Muscle layer of duodenum (tissue), 2 donors: ENCODE results near the gene CAMTA2.

ENCODE experiments used
- H3K27ac ChIP-seq: one replicate; pipeline ENCODE4 v1.7.0; 2013; ENCODE audit warnings: mild to moderate bottlenecking, low read length
- H3K27me3 ChIP-seq: one replicate; pipeline ENCODE4 v1.7.0; 2013; ENCODE audit warnings: low read depth, mild to moderate bottlenecking, control low read depth, low read length
- H3K36me3 ChIP-seq, 2 donors: one replicate each; pipeline ENCODE4 v1.7.0; 2013; ENCODE audit warnings: low read length in 2 of 2, control low read depth in 1 of 2, mild to moderate bottlenecking in 1 of 2; ENCODE audit not compliant: insufficient read depth in 2 of 2, control insufficient read depth in 1 of 2
- H3K4me1 ChIP-seq, 2 donors: one replicate each; pipeline ENCODE4 v1.7.0; 2013; ENCODE audit warnings: low read length in 2 of 2, mild to moderate bottlenecking in 2 of 2, control low read depth in 1 of 2, moderate library complexity in 1 of 2; ENCODE audit not compliant: insufficient read depth in 2 of 2, control insufficient read depth in 1 of 2
- H3K4me3 ChIP-seq, 2 donors: one replicate each; pipeline ENCODE4 v1.7.0; 2013; ENCODE audit warnings: low read length in 2 of 2, low read depth in 1 of 2, mild to moderate bottlenecking in 1 of 2
- H3K9me3 ChIP-seq, 2 donors: one replicate each; pipeline ENCODE4 v1.7.0; 2013; ENCODE audit warnings: low read length in 2 of 2, control low read depth in 1 of 2, mild to moderate bottlenecking in 1 of 2; ENCODE audit not compliant: control insufficient read depth in 1 of 2
- donor health status: healthy.

The CAMTA2 gene

DNA sequence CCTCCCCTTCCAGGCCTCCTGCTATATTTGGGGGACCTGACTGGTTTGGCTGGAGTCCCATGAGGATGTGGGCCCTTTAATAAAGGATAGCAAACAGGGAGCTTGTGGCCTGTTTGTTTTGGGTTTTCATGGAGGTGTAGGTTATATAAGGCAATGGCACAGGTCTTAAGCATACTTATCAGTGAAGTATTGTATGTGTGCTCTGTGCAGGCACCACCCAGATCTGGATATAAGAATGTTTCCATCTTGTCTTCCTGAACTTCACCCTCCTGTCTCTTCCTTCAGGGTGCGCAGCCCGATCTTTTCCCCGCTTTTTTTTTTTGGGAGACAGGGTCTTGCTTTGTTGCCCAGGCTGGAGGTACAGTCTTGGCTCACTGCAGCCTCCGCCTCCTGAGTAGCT is 37.1 kb upstream of the CAMTA2 start:
- Histone ChIP-seq H3K36me3 (peaks cover 9 to 50% of the 10 kb centered on the region in 2 donors), H3K4me3 (no peak overlapping the region), H3K27me3 (no peaks in the 10 kb centered on the region), H3K9me3 (no peaks in the 10 kb centered on the region), H3K4me1 (no peaks in the 10 kb centered on the region), H3K27ac (no peak overlapping the region)

DNA sequence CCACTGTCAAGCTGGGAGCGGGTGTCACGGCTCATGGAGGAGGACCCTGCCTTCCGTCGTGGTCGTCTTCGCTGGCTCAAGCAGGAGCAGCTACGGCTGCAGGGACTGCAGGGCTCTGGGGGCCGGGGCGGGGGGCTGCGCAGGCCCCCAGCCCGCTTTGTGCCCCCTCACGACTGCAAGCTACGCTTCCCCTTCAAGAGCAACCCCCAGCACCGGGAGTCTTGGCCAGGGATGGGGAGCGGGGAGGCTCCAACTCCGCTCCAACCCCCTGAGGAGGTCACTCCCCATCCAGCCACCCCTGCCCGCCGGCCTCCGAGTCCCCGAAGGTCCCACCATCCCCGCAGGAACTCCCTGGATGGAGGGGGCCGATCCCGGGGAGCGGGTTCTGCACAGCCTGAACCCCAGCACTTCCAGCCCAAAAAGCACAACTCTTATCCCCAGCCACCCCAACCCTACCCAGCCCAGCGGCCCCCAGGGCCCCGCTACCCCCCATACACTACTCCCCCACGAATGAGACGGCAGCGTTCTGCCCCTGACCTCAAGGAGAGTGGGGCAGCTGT is 36.2 kb upstream of the CAMTA2 start:
- no peaks in the 10 kb centered on the region for H3K4me1 ChIP-seq
- no peaks in the 10 kb centered on the region for H3K9me3 ChIP-seq
- no peak overlapping the region for H3K27ac ChIP-seq
- peaks cover 18 to 60% of the 10 kb centered on the region in 2 donors for H3K36me3 ChIP-seq
- no peaks in the 10 kb centered on the region for H3K27me3 ChIP-seq
- H3K4me3 ChIP-seq = no peak overlapping the region

DNA sequence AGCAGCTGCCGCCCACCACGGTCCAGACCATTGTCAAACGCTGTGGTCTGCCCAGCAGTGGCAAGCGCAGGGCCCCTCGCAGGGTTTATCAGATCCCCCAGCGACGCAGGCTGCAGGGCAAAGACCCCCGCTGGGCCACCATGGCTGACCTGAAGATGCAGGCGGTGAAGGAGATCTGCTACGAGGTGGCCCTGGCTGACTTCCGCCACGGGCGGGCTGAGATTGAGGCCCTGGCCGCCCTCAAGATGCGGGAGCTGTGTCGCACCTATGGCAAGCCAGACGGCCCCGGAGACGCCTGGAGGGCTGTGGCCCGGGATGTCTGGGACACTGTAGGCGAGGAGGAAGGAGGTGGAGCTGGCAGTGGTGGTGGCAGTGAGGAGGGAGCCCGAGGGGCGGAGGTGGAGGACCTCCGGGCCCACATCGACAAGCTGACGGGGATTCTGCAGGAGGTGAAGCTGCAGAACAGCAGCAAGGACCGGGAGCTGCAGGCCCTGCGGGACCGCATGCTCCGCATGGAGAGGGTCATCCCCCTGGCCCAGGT is 34.8 kb upstream of the CAMTA2 start:
- Histone ChIP-seq H3K27ac (no peak overlapping the region), H3K27me3 (no peaks in the 10 kb centered on the region), H3K4me3 (no peak overlapping the region), H3K4me1 (no peaks in the 10 kb centered on the region), H3K36me3 (peaks cover 19 to 71% of the 10 kb centered on the region in 2 donors), H3K9me3 (no peaks in the 10 kb centered on the region)

DNA sequence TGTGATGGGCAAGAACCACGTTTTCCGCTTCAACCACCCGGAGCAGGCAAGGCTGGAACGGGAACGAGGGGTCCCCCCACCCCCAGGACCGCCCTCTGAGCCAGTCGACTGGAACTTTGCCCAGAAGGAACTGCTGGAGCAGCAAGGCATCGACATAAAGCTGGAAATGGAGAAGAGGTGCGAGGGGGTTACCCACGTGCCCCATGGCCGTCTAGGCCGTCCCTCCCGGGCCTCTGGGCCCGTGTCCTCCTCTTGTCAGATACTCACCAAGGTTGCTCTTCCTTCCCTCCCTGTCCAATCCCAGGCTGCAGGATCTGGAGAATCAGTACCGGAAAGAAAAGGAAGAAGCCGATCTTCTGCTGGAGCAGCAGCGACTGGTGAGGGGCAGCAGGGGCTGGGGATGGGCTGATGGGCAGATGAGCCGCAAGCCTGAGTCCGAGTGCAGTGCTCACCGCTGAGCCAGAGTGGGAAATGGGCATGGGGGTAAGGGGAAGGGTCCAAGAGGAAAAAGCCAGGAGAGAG is 33.1 kb upstream of the CAMTA2 start:
- Histone ChIP-seq H3K27ac (no peak overlapping the region), H3K4me1 (no peaks in the 10 kb centered on the region), H3K4me3 (no peak overlapping the region), H3K36me3 (peaks cover 23 to 75% of the 10 kb centered on the region in 2 donors), H3K9me3 (no peaks in the 10 kb centered on the region), H3K27me3 (no peaks in the 10 kb centered on the region)

DNA sequence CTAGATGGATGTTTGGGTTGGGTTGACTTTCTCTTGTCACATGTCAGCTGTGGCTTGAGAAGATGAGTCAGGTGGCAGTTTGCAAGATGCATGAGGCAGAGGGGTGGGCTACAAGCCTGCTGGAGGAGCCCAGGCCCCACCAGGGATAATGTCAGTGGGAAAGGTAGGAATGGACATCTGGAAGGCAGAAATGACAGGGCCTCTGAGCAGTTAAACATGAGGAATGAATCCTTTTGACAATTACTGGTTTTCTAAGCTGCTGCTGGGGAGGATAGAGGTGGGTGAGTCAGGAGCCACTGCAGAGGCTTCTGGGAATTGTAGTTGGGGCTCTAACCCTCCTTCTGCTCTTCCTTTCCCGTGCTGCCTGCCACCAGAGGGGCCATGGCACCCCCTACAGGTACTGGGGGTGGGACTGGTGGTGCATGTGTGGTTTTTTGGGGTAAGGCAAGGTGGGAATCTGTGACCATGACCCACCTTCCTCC is 32.0 kb upstream of the CAMTA2 start:
- Histone ChIP-seq H3K4me3 (no peak overlapping the region), H3K27me3 (no peaks in the 10 kb centered on the region), H3K4me1 (no peaks in the 10 kb centered on the region), H3K27ac (no peak overlapping the region), H3K9me3 (no peaks in the 10 kb centered on the region), H3K36me3 (peaks cover 28 to 78% of the 10 kb centered on the region in 2 donors)

DNA sequence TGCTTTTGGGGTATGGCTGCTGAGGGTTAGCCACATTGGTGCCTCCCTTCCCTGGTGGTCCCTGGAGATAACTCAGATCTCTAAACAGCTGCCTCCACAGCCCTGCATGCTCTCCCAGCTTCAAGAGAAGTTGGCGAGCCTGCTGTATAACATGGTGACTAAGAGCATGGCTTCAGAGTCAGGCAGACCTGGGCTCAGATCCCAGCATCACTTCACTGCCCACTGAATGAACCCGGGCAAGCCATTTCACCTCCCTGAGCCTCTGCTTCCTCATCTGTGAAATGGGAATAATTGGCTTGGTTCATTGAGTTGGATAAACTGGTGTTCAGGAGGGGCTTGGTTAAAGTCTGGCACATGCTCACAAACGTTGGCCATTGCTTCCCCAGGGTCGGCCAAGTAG is 26.9 kb upstream of the CAMTA2 start:
- Histone ChIP-seq H3K9me3 (no peaks in the 10 kb centered on the region), H3K36me3 (peaks cover 32 to 71% of the 10 kb centered on the region in 2 donors), H3K4me3 (no peak overlapping the region), H3K27me3 (no peaks in the 10 kb centered on the region), H3K4me1 (no peaks in the 10 kb centered on the region), H3K27ac (no peak overlapping the region)

DNA sequence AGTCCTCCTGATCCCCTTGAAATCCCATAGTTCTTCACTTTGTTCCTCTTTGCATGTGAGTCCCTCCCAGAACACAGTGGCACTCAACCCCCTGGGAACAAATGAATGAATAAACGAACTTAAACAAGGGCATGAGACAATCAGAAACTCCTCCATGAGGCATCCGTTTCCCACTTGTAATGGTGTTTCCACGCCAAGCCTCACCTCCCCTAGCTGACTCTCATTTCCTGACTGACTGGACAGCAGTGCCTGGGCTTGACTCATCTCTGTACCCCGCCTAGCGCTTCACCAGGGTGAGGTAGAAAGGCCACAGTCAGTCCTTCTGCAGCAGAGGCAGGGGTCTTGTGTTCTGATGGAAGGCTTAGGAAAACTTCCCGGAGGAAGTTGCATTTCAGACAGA is 24.5 kb upstream of the CAMTA2 start:
- peaks cover 44 to 75% of the 10 kb centered on the region in 2 donors for H3K36me3 ChIP-seq

DNA sequence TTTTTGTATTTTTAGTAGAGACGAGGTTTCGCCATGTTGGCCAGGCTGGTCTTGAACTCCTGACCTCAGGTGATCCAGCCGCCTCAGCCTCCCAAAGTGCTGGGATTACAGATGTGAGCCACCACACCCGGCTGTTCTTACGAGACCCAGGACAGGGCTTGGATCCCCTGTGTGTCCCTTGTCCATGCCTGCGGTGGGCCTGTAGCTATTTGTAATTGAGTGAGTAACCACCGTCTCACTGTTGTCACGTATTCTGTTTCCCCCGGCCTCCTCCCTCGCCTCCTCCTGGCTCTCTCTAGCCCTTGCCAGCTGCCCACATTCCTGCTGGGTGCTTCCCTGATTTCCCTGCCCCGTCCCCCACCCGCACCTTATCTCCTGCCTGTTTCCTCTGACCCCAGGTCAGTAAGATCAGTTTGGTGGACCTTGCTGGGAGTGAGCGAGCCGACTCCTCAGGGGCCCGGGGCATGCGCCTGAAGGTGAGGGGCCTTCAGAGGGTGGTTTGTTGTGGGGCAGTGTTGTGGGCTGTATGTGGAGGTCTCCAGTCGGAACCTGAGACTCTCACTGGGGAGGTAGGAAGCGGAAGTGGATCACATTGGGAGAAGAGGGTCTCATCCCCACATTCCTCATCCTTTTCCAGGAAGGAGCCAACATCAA is 15.9 kb upstream of the CAMTA2 start:
- H3K4me3 ChIP-seq = no peak overlapping the region

More for the DNA sequence above, 24.5 kb upstream of the CAMTA2 start:
- Histone ChIP-seq H3K27ac (no peak overlapping the region), H3K27me3 (no peaks in the 10 kb centered on the region), H3K9me3 (no peaks in the 10 kb centered on the region), H3K4me1 (no peaks in the 10 kb centered on the region), H3K4me3 (no peak overlapping the region)

DNA sequence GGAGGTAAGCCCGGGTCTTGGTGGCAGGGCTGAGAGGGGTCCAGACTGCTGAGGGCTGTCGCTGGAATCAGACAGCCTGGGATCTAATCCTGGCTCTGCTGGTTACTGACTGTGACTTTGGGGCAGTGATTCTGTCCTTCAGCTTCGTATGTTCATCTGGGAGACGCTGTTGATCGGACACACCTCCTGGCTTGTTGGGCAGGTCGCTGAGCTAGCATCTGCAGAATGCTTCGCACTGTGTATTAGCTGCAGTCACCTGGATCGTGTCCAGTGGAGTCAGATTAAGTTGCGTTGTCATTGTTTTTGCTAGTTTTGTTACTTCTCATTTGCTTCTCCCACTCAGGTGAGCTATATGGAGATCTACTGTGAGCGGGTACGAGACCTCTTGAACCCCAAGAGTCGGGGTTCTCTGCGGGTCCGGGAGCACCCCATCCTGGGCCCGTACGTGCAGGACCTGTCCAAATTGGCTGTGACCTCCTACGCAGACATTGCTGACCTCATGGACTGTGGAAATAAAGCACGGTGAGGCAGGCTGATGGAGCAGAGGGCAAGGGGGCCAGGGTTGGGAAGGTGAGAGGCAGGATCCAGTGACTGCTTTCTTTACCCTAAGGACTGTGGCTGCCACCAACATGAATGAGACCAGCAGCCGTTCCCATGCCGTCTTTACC is 14.8 kb upstream of the CAMTA2 start:
- Histone ChIP-seq H3K27me3 (no peaks in the 10 kb centered on the region), H3K27ac (no peak overlapping the region), H3K9me3 (no peaks in the 10 kb centered on the region), H3K4me3 (no peak overlapping the region), H3K4me1 (peaks cover 8 to 25% of the 10 kb centered on the region in 2 donors), H3K36me3 (peaks cover 53 to 59% of the 10 kb centered on the region in 2 donors)

More for the DNA sequence above, 15.9 kb upstream of the CAMTA2 start:
- peaks cover 64 to 70% of the 10 kb centered on the region in 2 donors for H3K36me3 ChIP-seq
- no peaks in the 10 kb centered on the region for H3K9me3 ChIP-seq
- H3K27me3 ChIP-seq = no peaks in the 10 kb centered on the region
- no peak overlapping the region for H3K27ac ChIP-seq
- peaks cover 8 to 25% of the 10 kb centered on the region in 2 donors for H3K4me1 ChIP-seq

DNA sequence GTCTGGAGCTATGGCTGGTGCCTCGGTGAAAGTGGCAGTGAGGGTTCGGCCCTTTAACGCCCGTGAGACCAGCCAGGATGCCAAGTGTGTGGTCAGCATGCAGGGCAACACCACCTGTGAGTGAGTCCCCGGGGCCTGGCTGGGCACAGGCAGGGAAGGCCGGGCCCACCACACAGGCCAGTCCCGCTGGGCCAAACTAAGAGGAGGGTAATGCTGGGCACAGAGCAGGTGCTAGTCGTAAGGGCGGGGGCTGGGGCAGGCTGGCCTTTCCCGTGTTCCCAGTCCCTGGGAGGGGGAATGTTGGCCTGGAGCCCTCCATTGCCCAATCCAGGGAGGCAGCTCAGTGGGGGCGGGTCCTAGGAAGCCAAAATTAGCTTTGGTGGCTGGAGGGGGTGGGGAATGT is 12.8 kb upstream of the CAMTA2 start:
- H3K27me3 ChIP-seq = no peaks in the 10 kb centered on the region
- peaks cover 8 to 33% of the 10 kb centered on the region in 2 donors for H3K4me1 ChIP-seq
- no peak overlapping the region for H3K27ac ChIP-seq
- H3K4me3 ChIP-seq = peak overlapping the region; percentile 92
- peaks cover 39 to 46% of the 10 kb centered on the region in 2 donors for H3K36me3 ChIP-seq
- H3K9me3 ChIP-seq = no peaks in the 10 kb centered on the region

DNA sequence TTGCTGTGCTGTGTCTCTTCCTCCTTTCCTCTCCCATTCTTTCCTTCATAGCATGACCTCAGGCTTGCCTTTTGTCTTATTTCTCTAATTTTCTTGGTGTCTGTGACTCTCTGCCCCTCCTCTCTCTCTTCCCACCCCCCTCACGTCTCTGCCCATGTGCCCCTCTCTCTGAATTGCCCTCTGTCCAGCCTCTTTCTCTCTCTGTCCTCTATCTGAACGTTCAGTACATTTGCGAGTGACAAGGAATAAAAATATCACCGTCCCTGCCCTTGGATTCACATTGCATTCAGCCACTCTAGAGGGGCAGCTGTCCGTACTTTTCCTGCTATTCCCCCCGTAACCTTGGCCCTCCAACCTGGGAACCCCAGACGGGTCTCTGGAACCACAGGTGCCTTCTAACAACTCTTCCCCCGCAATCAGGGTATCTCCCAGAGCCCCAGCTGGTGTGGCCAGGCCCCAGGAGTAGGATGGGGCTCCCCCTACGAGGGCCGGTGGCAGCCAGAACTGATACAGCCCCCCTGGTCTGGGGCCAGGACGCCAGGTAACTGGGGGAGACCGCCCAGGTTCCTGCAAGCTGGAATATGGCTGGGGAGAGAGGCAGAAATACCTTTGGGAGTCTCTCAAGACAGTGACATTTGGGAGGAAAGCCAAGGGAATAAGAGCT is 12.1 kb upstream of the CAMTA2 start:
- peaks cover 33 to 39% of the 10 kb centered on the region in 2 donors for H3K36me3 ChIP-seq
- peak overlapping the region; percentile 92 for H3K4me3 ChIP-seq
- no peaks in the 10 kb centered on the region for H3K9me3 ChIP-seq
- no peaks in the 10 kb centered on the region for H3K27me3 ChIP-seq
- peaks cover 8 to 33% of the 10 kb centered on the region in 2 donors for H3K4me1 ChIP-seq
- peak overlapping the region; percentile 77 for H3K27ac ChIP-seq
